Transverse colon (tissue), 4 donors: ENCODE data around the gene ZNF384. TPM values are rescaled to one million over a fixed set of nuclear protein-coding genes. Genes with fewer than 3 reads are reported as not detected.

Experiments
- DNase-seq: peaks from one replicate; pipeline ENCODE4 v3.0.0-alpha.2; 2019
- H3K27ac ChIP-seq, 4 donors: fragments of 200-600 bp; sonication (generic); 2 replicates each; pipeline ENCODE4 v1.5.1; 2016 to 2018; ENCODE audit warnings: inconsistent platforms in 4 of 4
- H3K27me3 ChIP-seq: fragments of 200-600 bp; sonication (generic); 2 replicates; pipeline ENCODE4 v1.5.1; 2017; ENCODE audit warnings: inconsistent platforms
- H3K36me3 ChIP-seq, 4 donors: fragments of 200-600 bp; sonication (generic); 2 replicates each; pipeline ENCODE4 v1.5.1; 2017 to 2019; ENCODE audit warnings: inconsistent platforms in 4 of 4
- H3K4me1 ChIP-seq, 4 donors: fragments of 200-600 bp; sonication (generic); 2 replicates each; pipeline ENCODE4 v1.5.1; 2017 to 2020; ENCODE audit warnings: inconsistent platforms in 4 of 4
- H3K4me3 ChIP-seq, 4 donors: fragments of 200-600 bp; sonication (generic); 1 replicate in 1 of 4; 2 replicates in 3 of 4; pipeline versions ENCODE4 v1.5.1 to v1.6.1; 2017 to 2019; ENCODE audit warnings: inconsistent platforms in 4 of 4
- H3K9me3 ChIP-seq, 2 donors: fragments of 200-600 bp; sonication (generic); 2 replicates each; pipeline ENCODE4 v1.5.1; 2017 to 2019; ENCODE audit warnings: inconsistent platforms in 2 of 2
- CTCF ChIP-seq, 5 experiments: fragments of 200-600 bp in 3 of 5; fragments of 450-650 bp in 2 of 5; sonication (generic) in 3 of 5; IDR thresholded peaks; 1 replicate in 2 of 5; 2 replicates in 3 of 5; pipeline ENCODE4 v1.5.1; 2016 to 2017; ENCODE audit warnings: antibody characterized with exemption in 5 of 5, inconsistent platforms in 3 of 5, mild to moderate bottlenecking in 2 of 5, moderate library complexity in 1 of 5
- EP300 ChIP-seq: sonication (generic); formaldehyde crosslinking; IDR thresholded peaks from one replicate; pipeline ENCODE4 v1.6.1; 2017; ENCODE audit warnings: antibody characterized with exemption, low read depth
- POLR2A ChIP-seq: fragments of 450-650 bp; IDR thresholded peaks from one replicate; pipeline ENCODE4 v1.6.1; 2016; ENCODE audit warnings: antibody characterized with exemption, mild to moderate bottlenecking, moderate library complexity
- POLR2AphosphoS5 ChIP-seq, 3 donors: sonication (generic); formaldehyde crosslinking; IDR thresholded peaks; one replicate each; pipeline ENCODE4 v1.6.1; 2016; ENCODE audit warnings: antibody characterized with exemption in 3 of 3
- WGBS, 2 donors: methylation state at CpG; one replicate each; pipeline ENCODE4 v1.1.5; 2018; ENCODE audit warnings: low coverage in 1 of 2; 5-methylcytosine and 5-hydroxymethylcytosine counted together
- in situ Hi-C, 4 donors: fragments of 200-750 bp; cut with MboI; loops; one replicate each; pipeline versions ENCODE4 v1.15.0 to v1.15.1; 2017; ENCODE audit warnings: low sequenced_read_pairs in 3 of 4, low pct_ligation_motif_present in 1 of 4, low pct_unique_long_range_greater_than_20kb in 1 of 4
- intact Hi-C: fragments of 100-400 bp; cut with DNase I; formaldehyde crosslinking; loops from one replicate; pipeline ENCODE4 v1.15.1; 2023; ENCODE audit warnings: low total_unique reads
- total RNA-seq, 4 donors: library from RNA; depleted of rRNA; stranded (reverse); fragments of >200 nt; gene quantifications; one replicate each; pipeline ENCODE4 v1.1.0, GENCODE V29; 2016

Gene ZNF384
- total RNA-seq, 4 donors from 2014 or later, result 34.8 to 49.4 (median 42.8) TPM

DNA sequence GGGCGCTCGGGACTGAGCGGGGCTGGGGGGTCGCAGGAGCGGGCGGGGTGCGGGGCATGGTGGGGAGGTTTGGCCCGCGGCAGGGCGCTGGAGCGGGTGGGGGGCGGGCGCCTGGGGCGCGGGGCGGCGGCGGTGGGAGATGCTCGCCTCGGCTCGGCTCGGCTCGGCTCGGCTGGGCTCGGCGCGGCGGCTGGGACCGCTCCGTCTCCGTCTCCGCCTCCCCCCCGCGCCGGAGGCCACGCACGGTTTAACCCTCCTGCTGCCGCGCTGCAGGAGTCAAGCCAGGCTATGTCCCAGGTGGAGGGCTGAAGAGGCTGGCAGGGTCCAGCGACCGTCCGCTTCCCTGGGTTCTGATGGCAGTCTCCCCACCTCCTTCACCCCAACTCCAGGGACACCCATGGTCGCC, 11.5 kb upstream of the ZNF384 start, which contains the start of gene PIANP:
Gene PIANP (minus strand): TSS at position 170 of the 406 bp plus-strand sequence. CDS start 2,754 bp downstream, outside the sequence.
- TF ChIP-seq EP300 (no peak), POLR2A (no peak), POLR2AphosphoS5 (IDR thresholded peaks at IDR 0.05) (no peak), CTCF (IDR thresholded peaks at IDR 0.05) (no peak)
- H3K4me3 ChIP-seq, result peak within 1 kb of the TSS; percentile 33 to 50 (median 42)
- no peaks in the 10 kb centered on the region for H3K9me3 ChIP-seq
- 17% methylated on average over 5 of the region's 43 CpGs; no CpG with 5 or more reads in 1 of the 2 donors for WGBS, 2 donors
- peaks cover 12 to 13% (median 13%) of the 10 kb centered on the region in 4 donors for H3K4me1 ChIP-seq
- H3K36me3 ChIP-seq, result no peaks in the 10 kb centered on the region
- H3K27ac ChIP-seq, result no peak within 1 kb of the TSS
- peak; percentile 48 for DNase-seq
- peaks cover 80% of the 10 kb centered on the region for H3K27me3 ChIP-seq
- intact Hi-C loops (no loop called here), in situ Hi-C loops (no loop called here)

- DNase-seq, result peak; percentile 13
- WGBS, 2 donors, result 2% methylated on average over 41 of the region's 65 CpGs; no CpG with 5 or more reads in 1 of the 2 donors
- H3K4me3 ChIP-seq, result peak overlapping the region; percentile 33 to 50 (median 42)
- H3K9me3 ChIP-seq, result no peaks in the 10 kb centered on the region
- H3K36me3 ChIP-seq, result no peaks in the 10 kb centered on the region
- intact Hi-C loops, result no loop called here
- peaks cover 12 to 13% (median 13%) of the 10 kb centered on the region in 4 donors for H3K4me1 ChIP-seq
- peaks cover 75% of the 10 kb centered on the region for H3K27me3 ChIP-seq
- TF ChIP-seq CTCF (IDR thresholded peaks at IDR 0.05), result no peak
- no peak for TF ChIP-seq EP300
- TF ChIP-seq POLR2AphosphoS5 (IDR thresholded peaks at IDR 0.05), result no peak
- TF ChIP-seq POLR2A, result no peak
- H3K27ac ChIP-seq, result no peak overlapping the region
- in situ Hi-C loops, result no loop called here
These were observed 10.9 kb upstream of the ZNF384 start for GRCh38 chr12:6699989-6700645.

DNA sequence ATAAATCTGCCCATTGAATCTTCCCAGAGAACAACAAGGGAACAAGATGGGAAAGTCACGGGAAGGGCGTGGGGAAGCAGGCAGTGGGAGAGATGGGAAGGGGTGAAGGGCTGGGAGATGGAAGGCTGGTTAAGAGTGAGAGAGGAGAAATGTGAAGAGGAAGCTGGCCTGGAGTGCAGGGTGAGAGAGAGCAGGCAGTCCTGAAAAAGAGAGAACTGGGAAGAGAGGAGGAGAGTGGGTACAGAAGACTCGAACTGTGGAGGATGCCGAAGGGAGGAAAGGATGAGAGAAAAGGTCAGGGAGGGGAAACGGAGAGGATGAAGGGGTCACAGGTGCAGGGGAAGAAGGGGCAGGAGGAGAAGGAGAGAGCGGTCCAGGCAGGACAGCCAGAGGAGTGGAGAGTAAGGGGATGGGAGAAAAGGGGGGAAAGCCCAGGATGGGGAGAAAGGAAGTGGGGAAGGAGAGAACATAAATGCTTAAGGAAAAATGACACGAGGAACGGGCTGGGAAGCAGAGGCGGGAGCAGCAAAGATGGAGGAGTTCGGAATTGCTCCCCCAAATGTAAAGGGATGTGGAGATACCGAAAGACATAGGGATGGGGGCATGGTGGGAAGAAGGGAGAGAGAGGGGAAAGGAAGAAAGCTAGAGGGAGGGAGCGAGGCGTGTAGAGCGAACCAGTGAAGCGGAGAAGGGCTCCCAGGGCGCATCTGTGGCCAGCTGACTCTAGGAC, 10.2 kb upstream of the ZNF384 start:
- TF ChIP-seq POLR2AphosphoS5 (IDR thresholded peaks at IDR 0.05) (no peak), EP300 (no peak), POLR2A (no peak), CTCF (IDR thresholded peaks at IDR 0.05) (no peak)
- Histone ChIP-seq H3K4me1 (peaks cover 12 to 13% (median 13%) of the 10 kb centered on the region in 4 donors), H3K27me3 (peaks cover 69% of the 10 kb centered on the region), H3K4me3 (peak overlapping the region; percentile 33 to 50 (median 42)), H3K27ac (no peak overlapping the region), H3K9me3 (no peaks in the 10 kb centered on the region), H3K36me3 (no peaks in the 10 kb centered on the region)
- no peak for DNase-seq
- in situ Hi-C loops, result no loop called here
- 25% methylated on average over 15 to 16 of the region's 16 CpGs for WGBS, 2 donors
- intact Hi-C loops, result no loop called here

DNA sequence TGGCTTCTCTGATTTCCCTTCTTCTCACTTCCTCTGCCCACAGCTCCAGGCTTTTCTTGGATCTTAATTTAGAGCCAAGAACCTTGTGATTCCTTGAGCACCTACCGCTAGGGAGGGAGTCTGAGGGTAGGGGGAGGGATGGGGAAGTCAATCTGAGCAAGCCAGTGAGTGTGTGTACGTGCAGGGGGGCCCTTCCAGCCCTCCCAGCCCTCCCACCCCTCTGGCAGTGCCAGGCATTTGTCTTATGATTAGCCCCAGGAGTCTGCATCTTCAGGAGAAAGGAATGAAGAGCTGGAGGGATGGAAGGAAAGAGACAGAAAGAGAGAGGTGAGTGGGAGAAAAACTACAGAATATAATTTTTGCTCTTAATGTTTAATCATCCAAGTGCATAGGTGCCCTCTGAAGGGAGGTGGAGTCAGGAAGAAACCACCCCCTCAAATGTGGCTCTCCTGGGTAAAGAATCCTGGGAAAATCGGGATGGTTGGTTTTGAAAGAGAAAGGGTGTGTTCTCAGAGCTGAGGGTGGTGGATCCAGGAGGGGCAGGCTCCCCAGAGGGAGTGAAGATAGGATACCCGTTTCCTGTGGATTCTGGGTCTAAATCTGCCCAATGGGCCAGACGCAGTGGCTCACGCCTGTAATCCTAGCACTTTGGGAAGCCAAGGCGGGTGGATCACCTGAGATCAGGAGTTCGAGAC, 9.3 kb upstream of the ZNF384 start:
- peaks cover 60% of the 10 kb centered on the region for H3K27me3 ChIP-seq
- 43 to 57% methylated on average over 3 to 8 of the region's 8 CpGs for WGBS, 2 donors
- intact Hi-C loops (no loop called here), in situ Hi-C loops (no loop called here)
- H3K4me1 ChIP-seq, result peaks cover 12 to 13% (median 13%) of the 10 kb centered on the region in 4 donors
- DNase-seq, result no peak
- TF ChIP-seq POLR2A (no peak), POLR2AphosphoS5 (IDR thresholded peaks at IDR 0.05) (no peak), CTCF (IDR thresholded peaks at IDR 0.05) (no peak), EP300 (no peak)
- no peaks in the 10 kb centered on the region for H3K36me3 ChIP-seq
- no peak overlapping the region for H3K27ac ChIP-seq
- H3K4me3 ChIP-seq, result no peak overlapping the region
- no peaks in the 10 kb centered on the region for H3K9me3 ChIP-seq
